Umbilical cord (tissue), 2 donors: Measurements from ENCODE around the gene YLPM1. TPM values are rescaled to one million over a fixed set of nuclear protein-coding genes. Genes with fewer than 3 reads are reported as not detected.

Experiments
- DNase-seq: peaks from one replicate; pipeline ENCODE4 v3.0.0-alpha.2; 2015; ENCODE audit warnings: low spot score
- total RNA-seq: library from RNA; depleted of rRNA; stranded (reverse); fragments of >200 nt; gene quantifications from one replicate; pipeline ENCODE4 v1.2.3, GENCODE V29; 2014; ENCODE audit warnings: low replicate concordance; ENCODE audit not compliant: insufficient read depth

YLPM1 gene
- total RNA-seq, 1 donor from 2014 or later: 51.5 TPM

GRCh38 chr14:74792249-74793039 is 29.3 kb downstream of the YLPM1 start:
- DNase-seq: peak; percentile 3

- no peak for DNase-seq
Observed at GRCh38 chr14:74793506-74794155, 30.5 kb downstream of the YLPM1 start.

- DNase-seq: no peak
Observed at GRCh38 chr14:74794947-74795346, 31.8 kb downstream of the YLPM1 start.

- DNase-seq: no peak
Observed at GRCh38 chr14:74799765-74800164, 36.6 kb downstream of the YLPM1 start.

GRCh38 chr14:74800780-74801179 is 37.7 kb downstream of the YLPM1 start:
- DNase-seq: no peak

GRCh38 chr14:74801396-74801795 is 38.3 kb downstream of the YLPM1 start:
- DNase-seq: no peak

- peak; percentile 50 for DNase-seq
Observed at GRCh38 chr14:74804219-74804825, 41.2 kb downstream of the YLPM1 start.

- DNase-seq: no peak
Observed at GRCh38 chr14:74807853-74808545, 44.9 kb downstream of the YLPM1 start.

- no peak for DNase-seq
Observed at GRCh38 chr14:74816124-74816523, 53.0 kb downstream of the YLPM1 start.

GRCh38 chr14:74820288-74820687 is 57.2 kb downstream of the YLPM1 start:
- no peak for DNase-seq

GRCh38 chr14:74821267-74821915 is 58.3 kb downstream of the YLPM1 start:
- no peak for DNase-seq

- DNase-seq: no peak
Observed at GRCh38 chr14:74824997-74825396, 61.9 kb downstream of the YLPM1 start.

- peak; percentile 19 for DNase-seq
Observed at GRCh38 chr14:74826574-74826973, 63.5 kb downstream of the YLPM1 start.

GRCh38 chr14:74829251-74829650 is 66.1 kb downstream of the YLPM1 start:
- no peak for DNase-seq

- no peak for DNase-seq
Observed at GRCh38 chr14:74832849-74833248, 69.7 kb downstream of the YLPM1 start.

GRCh38 chr14:74834692-74835392 is 71.7 kb downstream of the YLPM1 start:
- DNase-seq: no peak

- no peak for DNase-seq
Observed at GRCh38 chr14:74835645-74836250, 72.6 kb downstream of the YLPM1 start.

GRCh38 chr14:74836251-74836960 is 73.3 kb downstream of the YLPM1 start:
- peak; percentile 31 for DNase-seq

- DNase-seq: no peak
Observed at GRCh38 chr14:74838166-74838565, 75.0 kb downstream of the YLPM1 start.

GRCh38 chr14:74840603-74841030 is 77.5 kb downstream of the YLPM1 start:
- no peak for DNase-seq
